DMS 273 (cell line): Measurements from ENCODE around the gene FSD1L.

ENCODE experiments used
- DNase-seq: peaks from one replicate; lab custom pipeline; 2025; ENCODE audit not compliant: unreplicated experiment; lab: John Stamatoyannopoulos, UW

FSD1L gene

GRCh38 chr9:105447814-105448812, at the start of gene FSD1L:
Gene FSD1L (plus strand): TSS chr9:105448034. CDS start chr9:105448221, 187 bp downstream.
- peak; percentile 97 for DNase-seq

GRCh38 chr9:105399117-105399516, 48.7 kb upstream of the FSD1L start:
- DNase-seq: no peak

GRCh38 chr9:105401651-105402050, 46.2 kb upstream of the FSD1L start:
- DNase-seq: peak; percentile 49

- no peak for DNase-seq
These were observed 44.1 kb upstream of the FSD1L start for GRCh38 chr9:105403552-105404248.

GRCh38 chr9:105405514-105406131, 42.2 kb upstream of the FSD1L start:
- peak; percentile 89 for DNase-seq

GRCh38 chr9:105406369-105406768, 41.5 kb upstream of the FSD1L start:
- DNase-seq: no peak

- peak; percentile 72 for DNase-seq
These were observed 34.3 kb upstream of the FSD1L start for GRCh38 chr9:105413525-105413924.

GRCh38 chr9:105414947-105415661, 32.7 kb upstream of the FSD1L start:
- DNase-seq: peak; percentile 83

GRCh38 chr9:105415662-105415980, 32.2 kb upstream of the FSD1L start:
- no peak for DNase-seq

- no peak for DNase-seq
These were observed 31.0 kb upstream of the FSD1L start for GRCh38 chr9:105416840-105417239.

- DNase-seq: peak; percentile 27
These were observed 29.0 kb upstream of the FSD1L start for GRCh38 chr9:105418588-105419500.

GRCh38 chr9:105419816-105420597, 27.8 kb upstream of the FSD1L start:
- no peak for DNase-seq

GRCh38 chr9:105421154-105421553, 26.7 kb upstream of the FSD1L start:
- no peak for DNase-seq

- DNase-seq: no peak
These were observed 26.0 kb upstream of the FSD1L start for GRCh38 chr9:105421864-105422263.

GRCh38 chr9:105425816-105426433, 21.9 kb upstream of the FSD1L start:
- DNase-seq: peak; percentile 72

- no peak for DNase-seq
These were observed 21.2 kb upstream of the FSD1L start for GRCh38 chr9:105426657-105427056.

GRCh38 chr9:105431424-105432246, 16.2 kb upstream of the FSD1L start:
- DNase-seq: peak; percentile 39
